IPS-18c (cell line): ENCODE measurements around the gene MYO15B.
A peak's percentile ranks its signal among the peaks of the same experiment; 100 is the strongest.

Experiments used
- H3K4me3 ChIP-seq: 2 replicates; pipeline ENCODE4 v1.7.0; 2013; ENCODE audit warnings: low read depth, mild to moderate bottlenecking, low read length, moderate library complexity; ENCODE audit not compliant: insufficient read depth
- H3K9me3 ChIP-seq: one replicate; pipeline ENCODE4 v1.6.1; 2013; ENCODE audit warnings: mild to moderate bottlenecking, low read length, moderate library complexity; ENCODE audit not compliant: control insufficient read depth, insufficient read depth

MYO15B gene

GRCh38 chr17:75587675-75588595, at the start of gene MYO15B:
MYO15B (plus strand) TSS chr17:75587800; CDS start chr17:75588058, 258 bp downstream.
- peak within 1 kb of the TSS; percentile 46 for H3K4me3 ChIP-seq
- H3K9me3 ChIP-seq = no peaks in the 10 kb centered on the region

DNA sequence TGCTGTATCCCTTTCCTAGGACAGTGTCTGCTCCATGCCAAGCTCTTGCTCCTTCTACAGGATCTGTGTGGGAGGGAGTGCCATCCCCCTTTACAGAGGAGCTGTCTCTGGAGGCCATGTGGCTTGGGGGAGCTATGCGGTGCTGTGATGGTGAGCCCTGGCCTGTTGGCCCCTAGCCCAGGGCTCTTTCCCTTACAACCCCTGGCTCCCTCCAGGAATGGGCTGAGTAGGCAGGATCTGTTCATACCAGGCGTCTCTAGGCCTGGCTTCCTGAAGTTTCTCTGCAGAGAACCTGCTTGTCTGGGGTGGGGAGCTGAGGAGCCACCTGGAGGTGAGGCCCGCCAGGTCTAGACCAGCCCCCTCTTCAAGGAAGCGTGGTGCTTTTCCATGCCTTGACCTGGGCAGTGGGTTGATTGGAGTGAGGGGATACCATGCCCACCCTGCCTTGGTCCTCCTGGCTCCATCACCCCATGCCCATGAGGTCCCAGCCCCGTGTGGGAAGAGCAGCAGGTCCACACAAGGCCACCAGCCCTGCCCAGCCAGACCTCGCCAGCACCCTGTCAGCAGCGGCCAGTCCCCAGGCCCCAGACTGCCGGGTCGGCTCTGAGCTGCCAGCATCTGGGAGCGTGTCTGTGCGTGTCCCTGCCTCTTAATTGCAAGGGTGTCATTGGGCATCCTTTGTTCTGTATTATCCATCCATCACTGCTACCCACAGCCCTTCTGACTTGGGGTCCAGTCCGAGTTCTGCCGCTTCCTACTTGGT, 47.5 kb upstream of the MYO15B start:
- H3K4me3 ChIP-seq = no peak overlapping the region
- H3K9me3 ChIP-seq = no peaks in the 10 kb centered on the region

- H3K4me3 ChIP-seq = no peak overlapping the region
- H3K9me3 ChIP-seq = no peaks in the 10 kb centered on the region
Measured at GRCh38 chr17:75540923-75541503, 46.6 kb upstream of the MYO15B start.

DNA sequence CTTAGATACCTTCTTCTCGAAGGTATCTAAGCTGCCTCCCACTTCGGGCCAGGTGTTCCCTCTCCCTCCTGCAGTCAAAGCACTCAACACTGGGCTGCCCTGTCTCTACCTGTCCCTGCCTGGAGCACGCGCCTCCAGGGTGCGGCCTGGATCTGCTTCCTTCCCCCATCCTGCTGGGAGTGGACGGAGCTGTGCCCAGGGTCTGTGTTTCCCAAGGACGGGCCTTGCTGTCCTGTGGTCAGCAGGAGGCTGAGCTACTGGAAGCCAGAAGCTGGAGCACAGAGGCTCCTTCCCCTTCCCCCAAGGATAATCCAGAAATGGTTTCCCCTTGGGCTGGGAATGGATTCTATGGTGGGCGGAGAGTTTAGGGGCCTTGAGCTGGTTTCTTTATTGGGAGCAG, 45.4 kb upstream of the MYO15B start:
- no peaks in the 10 kb centered on the region for H3K9me3 ChIP-seq
- no peak overlapping the region for H3K4me3 ChIP-seq

DNA sequence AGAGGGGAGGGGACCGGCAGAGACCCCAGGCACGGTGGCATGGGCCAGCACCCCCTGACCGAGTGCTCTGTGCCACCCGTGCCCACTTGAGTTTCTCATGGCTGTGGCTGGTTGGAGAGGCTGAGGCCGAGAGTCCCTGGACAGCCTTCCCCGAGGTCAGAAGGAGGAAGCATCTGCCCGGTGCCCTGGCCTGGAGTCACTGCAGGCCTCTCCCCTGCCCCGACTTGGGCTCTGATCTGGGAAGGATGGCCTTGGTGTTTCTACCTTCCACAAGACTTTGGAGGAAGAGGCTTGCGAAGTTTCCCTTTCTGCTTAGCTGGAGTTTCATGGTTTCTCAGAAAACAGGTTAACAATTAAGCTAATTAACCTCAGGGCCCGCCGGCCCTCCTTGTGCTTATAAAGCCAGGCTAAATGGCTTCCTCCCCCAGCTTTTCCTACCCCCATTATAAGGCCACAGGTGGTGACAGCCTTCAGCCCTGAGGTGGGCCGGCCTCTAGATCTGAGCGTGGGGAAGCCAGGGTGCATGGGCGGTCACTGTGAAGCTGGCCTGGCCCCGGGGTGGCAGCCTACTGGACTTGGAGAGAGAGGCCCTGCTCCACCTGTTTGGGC, 44.8 kb upstream of the MYO15B start:
- H3K4me3 ChIP-seq = no peak overlapping the region
- H3K9me3 ChIP-seq = no peaks in the 10 kb centered on the region

DNA sequence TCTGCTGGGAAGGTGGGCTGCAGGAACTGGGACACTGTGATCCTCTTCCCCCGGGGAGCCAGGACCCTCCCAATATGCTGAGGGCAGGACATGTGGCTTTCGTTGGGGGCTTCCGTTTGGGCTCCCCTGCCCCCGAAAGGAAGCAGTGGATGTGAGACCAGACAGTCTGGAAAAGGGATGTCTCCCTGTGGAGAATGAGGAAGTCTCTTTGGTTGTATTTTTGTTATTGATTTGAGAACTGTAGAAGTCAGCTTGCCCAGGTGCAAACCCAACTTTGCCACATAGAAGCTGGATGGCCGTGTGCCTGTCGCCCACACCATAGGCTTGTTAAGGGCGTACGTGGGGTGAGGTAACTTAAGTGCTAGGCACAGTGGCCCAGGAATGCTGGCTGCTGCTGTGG, 43.4 kb upstream of the MYO15B start:
- no peaks in the 10 kb centered on the region for H3K9me3 ChIP-seq
- no peak overlapping the region for H3K4me3 ChIP-seq

GRCh38 chr17:75546181-75546580, 41.4 kb upstream of the MYO15B start:
- Histone ChIP-seq H3K9me3 (no peaks in the 10 kb centered on the region), H3K4me3 (no peak overlapping the region)

GRCh38 chr17:75547091-75547490, 40.5 kb upstream of the MYO15B start:
- Histone ChIP-seq H3K9me3 (no peaks in the 10 kb centered on the region), H3K4me3 (no peak overlapping the region)

GRCh38 chr17:75548813-75549212, 38.8 kb upstream of the MYO15B start:
- Histone ChIP-seq H3K9me3 (no peaks in the 10 kb centered on the region), H3K4me3 (no peak overlapping the region)

DNA sequence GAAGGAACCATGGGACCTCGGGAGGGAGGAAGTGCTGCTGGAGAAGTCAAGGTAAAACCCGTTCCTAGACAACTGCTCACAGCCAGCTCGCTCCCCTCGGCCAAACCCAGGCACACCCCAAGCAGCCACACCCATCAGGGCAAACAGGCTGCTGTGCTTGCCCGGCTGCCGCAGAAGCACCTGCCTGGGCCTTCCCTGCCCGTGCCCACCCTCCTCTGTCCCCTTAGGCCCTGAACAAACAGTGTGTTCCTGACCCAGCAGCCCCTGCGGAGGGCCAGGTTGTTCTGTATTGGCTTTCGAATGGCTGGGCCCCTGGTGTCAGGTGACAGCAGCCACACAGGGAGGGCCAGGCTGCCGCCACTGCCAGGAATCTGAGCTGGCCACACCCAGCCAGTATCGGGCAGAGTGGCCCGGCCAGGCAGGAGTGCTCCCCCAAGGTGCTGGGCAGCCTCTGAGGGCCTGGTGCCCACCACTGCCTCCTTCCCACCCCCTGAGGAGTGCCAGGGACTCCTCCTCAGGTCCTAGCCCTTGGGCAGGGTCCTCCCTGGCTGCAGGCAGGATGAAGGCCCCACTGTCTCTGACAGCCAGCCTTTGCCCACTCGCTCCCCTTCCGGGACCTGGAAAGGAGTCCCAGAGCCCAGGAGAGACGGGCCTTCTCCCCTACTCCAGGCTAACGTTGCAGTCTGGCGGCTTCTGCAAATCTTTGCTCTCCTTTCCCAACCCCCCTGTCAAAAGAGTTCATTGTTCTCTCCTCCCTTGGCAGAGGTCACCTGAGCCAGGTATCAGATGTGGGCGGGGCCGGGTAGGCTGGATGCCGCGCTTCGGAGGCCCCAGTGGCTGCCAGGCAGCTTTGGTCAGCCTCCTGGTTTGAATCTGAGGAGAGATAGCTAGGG, 38.1 kb upstream of the MYO15B start:
- H3K4me3 ChIP-seq = no peak overlapping the region; the same call in 1 of the 2 replicates

DNA sequence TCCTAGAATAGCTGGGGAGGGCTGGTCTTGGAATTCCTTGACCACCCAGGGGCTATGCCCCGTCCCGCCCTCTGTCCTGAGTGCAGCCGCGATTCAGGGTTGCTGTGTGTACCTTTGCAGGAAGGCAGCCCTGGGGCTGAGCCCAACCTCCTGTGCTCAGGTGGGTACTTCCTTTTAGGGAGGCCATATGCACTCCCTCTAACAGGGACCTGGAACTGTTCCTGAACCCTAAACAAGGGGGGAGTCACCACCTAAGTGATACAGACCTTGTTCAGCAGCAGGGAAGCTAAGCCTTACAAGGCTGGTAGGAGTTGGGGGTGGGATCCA, 37.5 kb upstream of the MYO15B start:
- Histone ChIP-seq H3K4me3 (no peak overlapping the region; the same call in 1 of the 2 replicates), H3K9me3 (no peaks in the 10 kb centered on the region)

More for the DNA sequence above, 38.1 kb upstream of the MYO15B start:
- H3K9me3 ChIP-seq = no peaks in the 10 kb centered on the region

DNA sequence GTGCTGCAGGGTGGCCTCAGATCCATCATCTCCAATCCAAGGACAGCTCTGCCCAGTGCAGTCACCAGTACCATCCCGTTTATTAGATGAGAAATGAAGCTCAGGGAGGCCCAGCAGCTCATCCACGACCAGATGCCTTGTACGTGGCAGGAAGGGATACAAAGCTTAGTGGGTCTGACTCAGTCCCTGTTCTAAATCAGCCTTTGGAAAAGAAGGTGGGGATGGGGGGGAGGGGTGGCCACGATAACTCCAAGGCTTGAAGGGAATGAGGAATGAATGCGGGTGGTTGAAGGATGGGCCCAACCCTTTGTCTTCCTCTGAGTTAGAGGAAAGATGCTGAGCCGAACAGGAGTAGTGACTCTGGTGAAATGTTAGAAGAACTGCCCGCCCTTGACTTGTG, 36.3 kb upstream of the MYO15B start:
- peak overlapping the region; percentile 20; the same call in 1 of the 2 replicates for H3K4me3 ChIP-seq
- peaks cover 2% of the 10 kb centered on the region for H3K9me3 ChIP-seq

DNA sequence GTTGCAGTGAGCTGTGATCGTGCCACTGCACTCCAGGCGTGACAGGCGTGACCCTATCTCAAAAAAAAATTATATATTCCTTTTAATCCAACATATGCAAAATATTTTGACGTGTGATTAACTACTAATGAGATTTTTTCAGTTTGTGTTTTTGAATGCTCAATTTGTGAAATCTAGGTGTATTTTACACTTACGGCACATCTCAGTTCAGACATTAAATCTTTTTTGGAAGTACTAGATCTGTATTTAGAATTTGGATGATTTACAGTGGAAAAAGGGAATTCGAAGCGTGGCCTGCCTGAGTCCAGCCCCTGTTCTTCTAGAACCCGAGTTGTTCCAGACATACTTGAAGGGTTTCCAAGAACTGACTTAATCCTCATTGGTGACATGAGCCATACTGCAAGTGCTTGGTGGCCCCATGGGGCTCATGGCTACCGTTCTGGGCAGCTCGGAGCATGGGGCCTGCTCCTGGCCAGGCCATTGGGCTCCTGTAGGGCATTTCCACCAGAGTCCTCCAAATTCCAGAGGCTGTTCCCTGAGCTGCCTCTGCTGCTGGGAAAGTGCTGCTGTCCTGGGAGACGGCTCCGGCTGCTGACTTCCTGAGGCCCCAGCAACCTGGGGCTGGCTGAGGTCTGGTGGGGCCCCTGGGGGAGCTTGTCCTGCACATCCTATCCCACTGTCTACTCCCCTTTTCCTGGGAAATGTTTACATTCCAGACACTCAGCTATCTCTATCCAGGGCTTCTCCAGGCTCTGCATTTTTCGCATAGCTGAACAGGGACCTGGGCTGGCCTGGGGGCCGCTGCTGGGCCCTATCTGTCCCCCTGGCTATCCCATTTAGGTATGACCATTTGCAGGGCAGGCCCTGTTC, 34.9 kb upstream of the MYO15B start:
- no peak overlapping the region for H3K4me3 ChIP-seq
- H3K9me3 ChIP-seq = peaks cover 2% of the 10 kb centered on the region

- H3K4me3 ChIP-seq = no peak overlapping the region
- H3K9me3 ChIP-seq = peaks cover 2% of the 10 kb centered on the region
Measured at GRCh38 chr17:75553295-75554110, 34.1 kb upstream of the MYO15B start.

GRCh38 chr17:75555679-75556153, 31.9 kb upstream of the MYO15B start:
- peaks cover 2% of the 10 kb centered on the region for H3K9me3 ChIP-seq
- no peak overlapping the region for H3K4me3 ChIP-seq
